Measurements from ENCODE around the gene MIER2.
"Not testable (repeated sequence)": the region's sequence is repeated elsewhere in the genome, so short reads cannot be mapped to it uniquely, and the experiment has no call there.

Gene MIER2

DNA sequence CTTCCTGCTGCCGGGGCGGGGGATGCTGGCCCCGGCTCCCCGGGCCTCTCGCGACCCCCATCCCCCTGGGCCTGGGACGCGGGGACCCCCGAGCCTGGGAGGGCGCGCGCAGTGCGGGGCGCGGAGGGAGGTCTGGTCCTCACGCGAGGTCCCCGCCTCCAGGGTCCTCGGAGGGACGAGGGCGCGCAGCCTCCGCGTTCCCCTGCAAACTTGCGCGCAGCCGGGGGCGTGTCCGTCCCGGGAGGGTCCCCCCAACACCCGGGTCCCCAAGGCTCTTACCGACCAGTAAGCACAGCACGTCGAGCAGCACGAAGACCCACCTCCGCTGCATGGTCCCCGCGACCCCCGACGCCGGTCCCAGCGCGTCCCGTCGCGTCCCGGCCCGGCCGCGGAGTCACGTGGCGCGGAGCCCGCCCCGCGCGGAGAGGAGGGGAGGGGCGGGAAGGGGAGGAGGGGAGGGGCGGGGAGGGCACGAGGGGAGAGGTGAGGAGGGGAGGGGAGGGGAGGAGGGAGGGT is 53.5 kb downstream of the MIER2 start, which contains the start of gene PLPP2:
Gene PLPP2 (minus strand): TSS at position 398 of the 516 bp plus-strand sequence. CDS start 67 bp downstream, at position 331.
- in situ Hi-C loops (cut with HindIII; ENCODE audit: low sequenced_read_pairs), result no loop called here

DNA sequence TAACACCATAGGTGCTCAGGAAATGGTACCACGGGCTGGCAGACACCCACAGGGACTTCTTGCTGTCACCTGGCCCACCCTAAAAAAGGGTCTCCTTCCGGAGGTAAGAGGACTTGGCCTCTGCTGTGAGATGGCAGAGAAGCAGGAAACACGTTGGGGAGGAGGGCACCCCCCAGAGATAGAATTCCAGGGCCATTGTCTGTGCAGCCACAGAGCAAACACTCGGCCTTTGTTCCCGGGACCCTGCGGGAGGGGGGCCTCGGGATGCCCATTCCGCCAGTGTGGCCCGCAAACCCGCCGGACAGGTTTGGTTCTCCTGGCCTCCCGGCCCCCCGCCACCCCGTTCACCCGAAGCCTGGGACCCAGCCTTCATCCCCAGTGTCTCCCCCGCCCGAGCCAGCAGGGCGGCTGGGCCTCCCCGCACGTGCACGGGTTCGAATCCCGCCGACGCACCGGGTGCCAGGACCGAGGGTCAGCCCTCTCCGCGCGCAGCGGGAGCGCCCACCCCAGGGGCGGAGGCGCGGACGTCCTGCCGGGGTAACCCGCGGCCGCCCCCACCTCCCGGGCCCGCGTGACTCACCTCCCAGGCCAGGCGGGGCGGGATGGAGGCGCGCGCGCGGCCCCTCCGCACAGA is 54.1 kb downstream of the MIER2 start:
- in situ Hi-C loops (cut with HindIII; ENCODE audit: low sequenced_read_pairs), result no loop called here

DNA sequence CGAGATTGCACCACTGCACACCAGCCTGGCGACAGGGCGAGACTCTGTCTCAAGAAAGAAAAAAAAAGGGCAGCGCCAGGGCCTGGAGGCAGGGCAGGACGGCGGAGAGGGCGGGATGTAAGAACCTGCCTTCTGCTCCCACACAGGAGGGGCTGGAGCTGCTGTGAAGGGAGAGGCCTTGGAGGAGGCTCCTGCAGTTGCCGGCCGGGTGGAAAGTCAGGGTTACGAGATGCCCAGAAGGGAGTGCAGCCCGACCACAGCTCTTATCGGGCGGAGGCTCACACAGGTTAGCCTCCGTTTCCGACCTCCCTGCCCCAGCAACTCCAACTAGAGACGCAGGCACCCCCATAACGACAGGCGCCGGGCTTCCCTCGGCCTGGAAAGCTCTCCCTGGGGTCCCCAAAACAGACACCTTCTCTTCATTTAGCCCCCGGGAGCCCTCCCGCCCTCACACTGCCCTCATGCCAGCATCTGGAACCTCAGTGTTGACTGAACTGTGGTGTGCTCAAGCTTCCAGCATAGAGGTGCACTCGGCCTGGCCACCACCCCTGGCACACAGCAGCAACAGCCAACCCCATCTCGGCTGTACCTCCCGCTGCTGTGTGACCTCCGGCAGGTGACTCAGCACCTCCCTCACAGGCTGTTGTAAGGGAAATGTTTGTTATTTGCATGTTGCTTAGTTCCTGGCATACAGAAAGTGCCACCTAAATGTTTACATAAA is 54.8 kb downstream of the MIER2 start:
- in situ Hi-C loops (cut with HindIII; ENCODE audit: low sequenced_read_pairs), result no loop called here

GRCh38 chr19:288911-289310 is 55.7 kb downstream of the MIER2 start:
- in situ Hi-C loops (cut with HindIII; ENCODE audit: low sequenced_read_pairs), result no loop called here

GRCh38 chr19:287381-287871 is 57.2 kb downstream of the MIER2 start:
- in situ Hi-C loops (cut with HindIII; ENCODE audit: low sequenced_read_pairs), result no loop called here

- in situ Hi-C loops (cut with HindIII; ENCODE audit: low sequenced_read_pairs), result no loop called here
Measured at GRCh38 chr19:283395-283794, 61.2 kb downstream of the MIER2 start.

GRCh38 chr19:282501-282900 is 62.1 kb downstream of the MIER2 start:
- in situ Hi-C loops (cut with HindIII; ENCODE audit: low sequenced_read_pairs), result no loop called here

DNA sequence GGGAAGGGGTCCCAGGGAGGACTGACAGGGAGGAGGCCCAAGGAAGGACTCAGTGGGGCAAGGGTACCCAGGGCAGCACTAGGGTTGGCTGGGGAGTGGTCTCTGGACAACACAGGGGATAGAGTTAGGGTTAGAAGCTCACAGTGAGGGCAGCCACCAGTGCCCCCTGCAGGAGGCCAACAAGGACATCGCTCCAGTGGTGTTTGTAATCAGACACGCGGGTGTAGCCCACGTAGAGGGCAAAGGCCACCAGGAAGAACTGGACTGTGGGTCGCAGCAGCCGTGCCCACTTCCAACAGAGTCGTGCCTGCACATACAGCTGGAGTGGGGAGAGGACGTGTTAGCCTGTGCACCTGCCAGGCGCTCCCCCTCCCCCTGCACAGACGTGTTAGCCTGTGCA is 62.6 kb downstream of the MIER2 start:
- in situ Hi-C loops (cut with HindIII; ENCODE audit: low sequenced_read_pairs), result no loop called here

DNA sequence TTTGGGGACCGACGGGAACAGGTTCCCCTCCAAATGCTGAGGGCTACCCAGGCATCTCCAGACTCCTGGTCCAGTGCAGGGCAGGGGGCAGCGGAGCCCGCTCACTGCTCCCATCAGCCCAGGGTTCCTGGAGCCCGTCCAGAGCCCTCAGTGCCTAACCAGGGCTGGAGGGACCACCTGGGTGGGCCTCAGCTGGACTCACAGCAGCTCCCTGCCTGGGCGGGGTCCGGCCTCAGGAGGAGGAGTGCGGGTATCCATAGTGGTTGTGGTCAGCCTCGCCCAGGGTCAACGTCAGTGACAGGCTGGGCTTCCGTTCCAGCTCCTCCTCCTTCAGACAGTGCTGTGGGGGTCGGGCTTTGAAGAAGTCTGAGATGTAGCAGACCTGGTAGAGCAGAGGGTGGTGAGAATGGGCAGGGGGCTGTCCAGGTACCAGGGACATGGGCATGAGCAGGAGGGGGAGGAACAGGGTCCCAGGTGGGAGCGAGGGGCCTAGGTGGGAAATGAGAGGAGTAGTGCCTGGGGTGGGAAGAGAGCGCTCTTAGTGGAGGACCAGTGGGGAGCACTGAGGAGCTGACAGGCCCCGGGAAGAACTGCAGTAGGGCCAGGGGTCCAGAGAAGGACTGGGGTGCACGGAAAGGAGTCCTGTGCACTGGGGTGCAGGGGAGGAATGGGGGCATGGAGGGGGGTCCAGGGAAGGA is 63.3 kb downstream of the MIER2 start:
- in situ Hi-C loops (cut with HindIII; ENCODE audit: low sequenced_read_pairs), result no loop called here

- in situ Hi-C loops (cut with HindIII; ENCODE audit: low sequenced_read_pairs), result no loop called here
Measured at GRCh38 chr19:280541-281009, 64.0 kb downstream of the MIER2 start.

GRCh38 chr19:279656-280055 is 64.9 kb downstream of the MIER2 start:
- in situ Hi-C loops (cut with HindIII; ENCODE audit: low sequenced_read_pairs), result no loop called here

GRCh38 chr19:279231-279630 is 65.4 kb downstream of the MIER2 start:
- in situ Hi-C loops (cut with HindIII; ENCODE audit: low sequenced_read_pairs), result no loop called here

GRCh38 chr19:277581-278165 is 66.9 kb downstream of the MIER2 start:
- in situ Hi-C loops (cut with HindIII; ENCODE audit: low sequenced_read_pairs), result no loop called here

- in situ Hi-C loops (cut with HindIII; ENCODE audit: low sequenced_read_pairs), result no loop called here
Measured at GRCh38 chr19:277131-277530, 67.5 kb downstream of the MIER2 start.

DNA sequence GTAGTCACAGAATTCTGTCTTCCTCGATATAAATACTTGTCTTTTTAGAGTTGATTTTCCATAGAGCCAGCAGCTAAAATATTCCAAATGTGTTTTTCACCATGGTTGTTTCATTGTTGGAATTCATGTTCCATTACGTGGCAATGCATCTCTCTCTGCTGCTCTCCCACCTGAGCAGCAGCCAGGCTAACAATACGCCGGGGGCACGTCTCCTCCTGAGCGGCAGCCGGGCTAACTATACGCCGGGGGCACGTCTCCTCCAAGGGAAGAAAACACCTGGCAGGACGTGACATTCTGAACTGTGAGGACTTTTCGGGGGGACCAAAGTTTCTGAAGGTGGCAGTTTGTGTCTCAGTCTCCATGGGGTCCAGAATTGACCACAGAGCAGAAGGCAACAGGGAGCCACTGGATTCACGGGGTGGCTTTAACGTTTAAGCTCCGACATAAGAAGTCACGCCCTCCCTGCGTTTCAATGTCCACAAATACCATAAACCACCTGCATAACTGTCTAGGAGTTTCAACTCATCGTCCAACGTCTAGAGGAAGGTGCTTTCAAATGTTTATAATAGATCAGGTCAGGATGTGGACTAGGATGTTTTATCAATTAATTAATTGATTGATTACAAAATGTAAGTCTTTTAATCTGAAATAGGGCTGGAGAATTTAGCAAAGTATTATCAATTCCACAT is 68.5 kb downstream of the MIER2 start:
- in situ Hi-C loops (cut with HindIII; ENCODE audit: low sequenced_read_pairs), result no loop called here

DNA sequence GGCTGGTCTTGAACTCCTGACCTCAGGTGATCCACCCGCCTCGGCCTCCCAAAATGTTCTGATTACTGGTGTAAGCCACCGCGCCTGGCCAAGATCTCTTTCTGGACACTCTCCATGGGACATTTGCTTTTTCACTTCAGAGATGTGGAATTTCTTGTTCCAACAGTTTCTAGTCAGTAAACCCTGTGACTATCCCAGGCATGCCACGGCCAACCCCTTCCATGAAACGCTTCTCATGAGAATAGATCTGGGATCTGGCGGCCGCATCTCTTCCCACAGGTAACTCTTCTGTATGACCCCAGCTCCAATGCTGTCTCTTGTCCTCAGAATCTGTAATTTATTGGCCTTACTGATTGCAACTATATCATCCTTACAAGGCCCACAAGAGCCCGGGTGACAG is 69.6 kb downstream of the MIER2 start:
- in situ Hi-C loops (cut with HindIII; ENCODE audit: low sequenced_read_pairs), result no loop called here

DNA sequence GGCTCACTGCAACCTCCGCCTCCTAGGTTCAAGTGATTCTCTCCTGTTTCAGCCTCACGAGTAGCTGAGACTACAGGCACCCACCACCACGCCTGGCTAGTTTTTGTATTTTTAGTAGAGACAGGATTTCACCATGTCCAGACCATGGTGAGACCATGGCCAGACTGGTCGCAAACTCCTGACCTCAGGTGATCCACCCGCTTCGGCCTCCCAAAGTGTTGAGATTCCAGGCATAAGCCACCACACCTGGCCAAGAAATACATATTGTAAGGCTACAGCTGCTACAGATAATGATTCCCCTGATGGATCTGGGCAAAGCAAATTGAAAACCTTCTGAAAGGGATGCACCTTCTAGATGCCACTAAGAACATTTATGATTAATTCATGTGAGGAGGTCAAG is 71.2 kb downstream of the MIER2 start:
- in situ Hi-C loops (cut with HindIII; ENCODE audit: low sequenced_read_pairs), result no loop called here

- in situ Hi-C loops (cut with HindIII; ENCODE audit: low sequenced_read_pairs), result no loop called here
Measured at GRCh38 chr19:271856-272255, 72.7 kb downstream of the MIER2 start.

DNA sequence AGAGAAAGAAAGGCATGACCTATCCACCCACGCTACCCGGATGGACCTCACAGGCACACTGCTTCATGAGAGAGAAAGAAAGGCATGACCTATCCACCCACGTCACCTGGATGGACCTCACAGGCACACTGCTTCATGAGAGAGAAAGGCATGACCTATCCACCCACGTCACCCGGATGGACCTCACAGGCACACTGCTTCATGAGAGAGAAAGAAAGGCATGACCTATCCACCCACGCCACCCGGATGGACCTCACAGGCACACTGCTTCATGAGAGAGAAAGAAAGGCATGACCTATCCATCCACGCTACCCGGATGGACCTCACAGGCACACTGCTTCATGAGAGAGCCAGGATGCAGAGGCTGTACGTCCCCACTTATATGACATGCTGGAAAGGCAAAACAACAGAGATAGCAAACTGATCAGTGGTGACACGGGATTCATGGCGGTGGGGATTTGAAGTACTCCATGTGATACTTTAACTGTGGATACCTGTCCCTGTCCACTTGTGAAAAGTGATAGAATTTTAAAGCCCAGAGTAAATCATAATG is 73.8 kb downstream of the MIER2 start:
- in situ Hi-C loops (cut with HindIII; ENCODE audit: low sequenced_read_pairs), result not testable (repeated sequence)

DNA sequence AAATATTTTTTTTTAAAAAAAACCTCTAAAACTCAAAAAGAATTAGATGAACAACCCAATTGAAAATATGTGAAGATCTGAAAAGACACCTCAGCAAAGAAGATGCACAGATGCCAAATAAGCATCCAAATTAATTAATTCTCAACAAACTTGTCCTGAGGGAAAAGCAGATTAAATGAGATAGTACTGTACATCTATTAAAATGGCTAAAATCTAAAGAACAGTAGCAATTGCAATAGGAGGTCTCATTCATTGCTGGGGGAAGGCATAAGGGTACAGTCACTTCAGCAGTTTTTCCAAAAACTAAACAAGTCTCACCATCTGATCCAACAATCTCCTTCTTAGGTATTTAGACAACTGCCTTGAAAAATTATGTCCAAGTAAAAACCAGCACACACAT is 75.4 kb downstream of the MIER2 start:
- in situ Hi-C loops (cut with HindIII; ENCODE audit: low sequenced_read_pairs), result no loop called here

All from DLD1 (cell line).